Mesenchymal stem cell (in vitro differentiated cells and primary cell): ENCODE data around the gene HOXD3.

Experiments
- DNase-seq: peaks from one replicate; pipeline ENCODE4 v3.0.0-alpha.2; 2013
- H2AFZ ChIP-seq: one replicate; pipeline ENCODE4 v1.6.1; 2013; ENCODE audit warnings: low read depth, mild to moderate bottlenecking, control low read depth, inconsistent platforms, low read length, moderate library complexity
- H2AK5ac ChIP-seq: 2 replicates; pipeline ENCODE4 v1.6.1; 2013; ENCODE audit warnings: low read length, moderate library complexity, mild to moderate bottlenecking, inconsistent platforms; ENCODE audit not compliant: severe bottlenecking
- H2BK120ac ChIP-seq: one replicate; pipeline ENCODE4 v1.6.1; 2013; ENCODE audit warnings: low read depth, mild to moderate bottlenecking, inconsistent platforms, low read length, moderate library complexity
- H2BK12ac ChIP-seq, 2 experiments: one replicate each; pipeline ENCODE4 v1.6.1; 2013; ENCODE audit warnings: inconsistent platforms in 2 of 2, low read length in 2 of 2, mild to moderate bottlenecking in 2 of 2, moderate library complexity in 2 of 2, control low read depth in 1 of 2
- H2BK15ac ChIP-seq: one replicate; pipeline ENCODE4 v1.6.1; 2013; ENCODE audit warnings: mild to moderate bottlenecking, low read depth, inconsistent platforms; ENCODE audit not compliant: poor library complexity, severe bottlenecking
- H2BK5ac ChIP-seq: 2 replicates; pipeline ENCODE4 v1.6.1; 2013; ENCODE audit warnings: low read depth, mild to moderate bottlenecking, low read length, control low read depth, inconsistent platforms; ENCODE audit not compliant: poor library complexity, severe bottlenecking
- H3K14ac ChIP-seq, 2 experiments: one replicate each; pipeline ENCODE4 v1.6.1; 2013; ENCODE audit warnings: inconsistent platforms in 2 of 2, low read length in 2 of 2, control low read depth in 1 of 2, mild to moderate bottlenecking in 1 of 2, moderate library complexity in 1 of 2
- H3K18ac ChIP-seq, 2 experiments: one replicate each; pipeline ENCODE4 v1.6.1; 2013; ENCODE audit warnings: inconsistent platforms in 2 of 2, low read length in 2 of 2, control low read depth in 1 of 2, low read depth in 1 of 2, mild to moderate bottlenecking in 1 of 2
- H3K23ac ChIP-seq, 2 experiments: one replicate each; pipeline ENCODE4 v1.6.1; 2013; ENCODE audit warnings: inconsistent platforms in 2 of 2, low read length in 2 of 2, mild to moderate bottlenecking in 2 of 2, moderate library complexity in 2 of 2, control low read depth in 1 of 2
- H3K27ac ChIP-seq: 2 replicates; pipeline ENCODE4 v1.5.1; 2013; ENCODE audit warnings: mild to moderate bottlenecking, moderate library complexity, low read length, control low read depth, inconsistent platforms; ENCODE audit not compliant: poor library complexity, severe bottlenecking
- H3K27me3 ChIP-seq, 2 experiments: 2 replicates each; pipeline versions ENCODE4 v1.6.1 to v1.7.0; 2013; ENCODE audit warnings: low read length in 2 of 2, mild to moderate bottlenecking in 2 of 2, moderate library complexity in 2 of 2, control low read depth in 1 of 2, inconsistent platforms in 1 of 2; ENCODE audit not compliant: control insufficient read depth in 1 of 2, insufficient read depth in 1 of 2
- H3K36me3 ChIP-seq, 2 experiments: 2 replicates each; pipeline versions ENCODE4 v1.6.1 to v1.7.0; 2013; ENCODE audit warnings: low read length in 2 of 2, control low read depth in 1 of 2, inconsistent platforms in 1 of 2, low read depth in 1 of 2, mild to moderate bottlenecking in 1 of 2; ENCODE audit not compliant: insufficient read depth in 2 of 2, control insufficient read depth in 1 of 2
- H3K4ac ChIP-seq, 2 experiments: one replicate each; pipeline ENCODE4 v1.6.1; 2013; ENCODE audit warnings: inconsistent platforms in 2 of 2, low read length in 2 of 2, mild to moderate bottlenecking in 2 of 2, moderate library complexity in 2 of 2, control low read depth in 1 of 2, low read depth in 1 of 2
- H3K4me1 ChIP-seq: 2 replicates; pipeline ENCODE4 v1.6.1; 2013; ENCODE audit warnings: low read depth, low read length, control low read depth; ENCODE audit not compliant: control insufficient read depth, insufficient read depth
- H3K4me2 ChIP-seq: 2 replicates; pipeline ENCODE4 v1.6.1; 2013; ENCODE audit warnings: low read length, mild to moderate bottlenecking, inconsistent platforms; ENCODE audit not compliant: poor library complexity, severe bottlenecking
- H3K4me3 ChIP-seq, 2 experiments: 2 replicates each; pipeline versions ENCODE4 v1.5.1 to v1.7.0; 2013; ENCODE audit warnings: low read length in 2 of 2, mild to moderate bottlenecking in 2 of 2, control low read depth in 1 of 2, low read depth in 1 of 2; ENCODE audit not compliant: insufficient read depth in 1 of 2
- H3K79me1 ChIP-seq: replicated peaks from 2 replicates; pipeline ENCODE4 v1.6.1; 2013; ENCODE audit warnings: mild to moderate bottlenecking, control low read depth, low read length, inconsistent platforms; ENCODE audit not compliant: poor library complexity, severe bottlenecking
- H3K9ac ChIP-seq: 2 replicates; pipeline ENCODE4 v1.7.0; 2013; ENCODE audit warnings: mild to moderate bottlenecking, low read length, moderate library complexity
- H3K9me3 ChIP-seq: 2 replicates; pipeline ENCODE4 v1.7.0; 2013; ENCODE audit warnings: mild to moderate bottlenecking, low read length; ENCODE audit not compliant: control insufficient read depth
- H4K8ac ChIP-seq: one replicate; pipeline ENCODE4 v1.6.1; 2013; ENCODE audit warnings: inconsistent platforms, mild to moderate bottlenecking, low read length, moderate library complexity
- H4K91ac ChIP-seq: one replicate; pipeline ENCODE4 v1.6.1; 2013; ENCODE audit warnings: mild to moderate bottlenecking, low read length, inconsistent platforms
- WGBS: methylation state at CpG from one replicate; pipeline ENCODE4 v1.1.7; 2013; ENCODE audit warnings: mixed read lengths; 5-methylcytosine and 5-hydroxymethylcytosine counted together

HOXD3 gene

GRCh38 chr2:176205126-176205525 lies 48.0 kb downstream of the HOXD3 start:
- no peak overlapping the region for H3K27ac ChIP-seq
- H2BK15ac ChIP-seq = no peak overlapping the region
- no peak overlapping the region for H3K9ac ChIP-seq
- no peaks in the 10 kb centered on the region for H3K79me1 ChIP-seq
- no peak for DNase-seq
- no peak overlapping the region for H2BK5ac ChIP-seq
- H3K4me2 ChIP-seq = no peak overlapping the region
- no peak overlapping the region for H4K8ac ChIP-seq
- H3K14ac ChIP-seq = no peak overlapping the region
- H3K18ac ChIP-seq = no peak overlapping the region
- H3K36me3 ChIP-seq = no peaks in the 10 kb centered on the region
- peaks cover 6% of the 10 kb centered on the region for H3K9me3 ChIP-seq
- WGBS = 80% methylated on average over 1 of the region's 1 CpG
- no peak overlapping the region for H2AK5ac ChIP-seq
- H3K23ac ChIP-seq = no peak overlapping the region
- no peaks in the 10 kb centered on the region for H3K4me1 ChIP-seq
- H2AFZ ChIP-seq = no peak overlapping the region
- no peak overlapping the region for H3K4ac ChIP-seq
- no peak overlapping the region for H2BK12ac ChIP-seq
- no peak overlapping the region for H2BK120ac ChIP-seq
- H3K27me3 ChIP-seq = peaks cover 5 to 7% of the 10 kb centered on the region in 2 experiments
- no peak overlapping the region for H4K91ac ChIP-seq
- no peak overlapping the region for H3K4me3 ChIP-seq

DNA sequence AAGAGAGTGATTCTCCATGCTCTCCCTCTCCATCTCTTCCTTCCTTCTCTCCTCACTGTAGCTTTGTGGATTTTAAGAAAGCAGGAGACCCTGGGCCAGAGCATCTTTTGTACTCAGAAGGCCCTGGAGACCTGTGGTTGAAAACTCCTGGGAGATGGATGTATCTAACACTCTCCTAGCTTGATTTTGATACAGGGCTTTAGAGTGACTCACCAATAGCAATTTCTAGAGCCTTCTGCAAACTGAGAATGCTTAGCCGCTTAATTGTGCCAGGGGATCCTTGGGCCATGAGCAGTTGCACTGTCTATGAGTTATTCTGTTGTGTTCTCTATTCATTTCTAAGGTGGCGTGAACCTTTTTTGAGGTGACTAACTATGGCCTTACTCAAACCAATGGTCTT lies 49.0 kb downstream of the HOXD3 start:
- no peak overlapping the region for H2BK120ac ChIP-seq
- peaks cover 3 to 5% of the 10 kb centered on the region in 2 experiments for H3K27me3 ChIP-seq
- no peak overlapping the region for H4K91ac ChIP-seq
- H3K4me1 ChIP-seq = no peaks in the 10 kb centered on the region
- no peak for DNase-seq
- H3K14ac ChIP-seq = no peak overlapping the region
- H3K9ac ChIP-seq = no peak overlapping the region
- H3K4ac ChIP-seq = no peak overlapping the region
- no peak overlapping the region for H3K4me3 ChIP-seq
- no peak overlapping the region for H2BK12ac ChIP-seq
- H3K79me1 ChIP-seq = no peaks in the 10 kb centered on the region
- no peak overlapping the region for H3K4me2 ChIP-seq
- WGBS = 87% methylated on average over 1 of the region's 2 CpGs
- H3K27ac ChIP-seq = no peak overlapping the region
- H2AFZ ChIP-seq = no peak overlapping the region
- H2BK15ac ChIP-seq = no peak overlapping the region
- no peak overlapping the region for H2AK5ac ChIP-seq
- H3K36me3 ChIP-seq = no peaks in the 10 kb centered on the region
- H4K8ac ChIP-seq = no peak overlapping the region
- no peak overlapping the region for H2BK5ac ChIP-seq
- H3K23ac ChIP-seq = no peak overlapping the region
- H3K18ac ChIP-seq = no peak overlapping the region
- H3K9me3 ChIP-seq = peaks cover 6% of the 10 kb centered on the region

GRCh38 chr2:176206682-176207081 lies 49.6 kb downstream of the HOXD3 start:
- no peak overlapping the region for H2AK5ac ChIP-seq
- no peak overlapping the region for H3K4me2 ChIP-seq
- H3K23ac ChIP-seq = no peak overlapping the region
- H3K14ac ChIP-seq = no peak overlapping the region
- no peaks in the 10 kb centered on the region for H3K36me3 ChIP-seq
- H2BK5ac ChIP-seq = no peak overlapping the region
- no peak overlapping the region for H3K4me3 ChIP-seq
- H3K4me1 ChIP-seq = no peaks in the 10 kb centered on the region
- H3K27me3 ChIP-seq = peaks cover 3 to 5% of the 10 kb centered on the region in 2 experiments
- no peak overlapping the region for H4K8ac ChIP-seq
- H3K9me3 ChIP-seq = peaks cover 6% of the 10 kb centered on the region
- H2BK15ac ChIP-seq = no peak overlapping the region
- DNase-seq = no peak
- no peak overlapping the region for H2BK12ac ChIP-seq
- 48% methylated on average over 2 of the region's 2 CpGs for WGBS
- no peak overlapping the region for H3K4ac ChIP-seq
- H3K79me1 ChIP-seq = no peaks in the 10 kb centered on the region
- H2BK120ac ChIP-seq = no peak overlapping the region
- no peak overlapping the region for H3K9ac ChIP-seq
- no peak overlapping the region for H4K91ac ChIP-seq
- no peak overlapping the region for H3K18ac ChIP-seq
- H2AFZ ChIP-seq = no peak overlapping the region
- no peak overlapping the region for H3K27ac ChIP-seq

GRCh38 chr2:176211110-176211509 lies 54.0 kb downstream of the HOXD3 start:
- Histone ChIP-seq H3K36me3 (no peaks in the 10 kb centered on the region), H3K79me1 (no peaks in the 10 kb centered on the region), H3K23ac (no peak overlapping the region), H4K8ac (no peak overlapping the region), H3K27me3 (no peaks in the 10 kb centered on the region), H2BK5ac (no peak overlapping the region), H3K4me1 (no peaks in the 10 kb centered on the region), H2BK12ac (no peak overlapping the region), H3K18ac (no peak overlapping the region), H4K91ac (no peak overlapping the region), H3K14ac (no peak overlapping the region), H3K4me3 (no peak overlapping the region), H3K4me2 (no peak overlapping the region), H3K27ac (no peak overlapping the region), H2BK120ac (no peak overlapping the region), H3K4ac (no peak overlapping the region), H2AFZ (no peak overlapping the region), H2AK5ac (no peak overlapping the region), H3K9ac (no peak overlapping the region), H3K9me3 (no peaks in the 10 kb centered on the region), H2BK15ac (no peak overlapping the region)
- DNase-seq = no peak
- WGBS = no CpG with 5 or more reads among the region's 1 CpG
